ENCODE results near the gene PALM2AKAP2.

DNA sequence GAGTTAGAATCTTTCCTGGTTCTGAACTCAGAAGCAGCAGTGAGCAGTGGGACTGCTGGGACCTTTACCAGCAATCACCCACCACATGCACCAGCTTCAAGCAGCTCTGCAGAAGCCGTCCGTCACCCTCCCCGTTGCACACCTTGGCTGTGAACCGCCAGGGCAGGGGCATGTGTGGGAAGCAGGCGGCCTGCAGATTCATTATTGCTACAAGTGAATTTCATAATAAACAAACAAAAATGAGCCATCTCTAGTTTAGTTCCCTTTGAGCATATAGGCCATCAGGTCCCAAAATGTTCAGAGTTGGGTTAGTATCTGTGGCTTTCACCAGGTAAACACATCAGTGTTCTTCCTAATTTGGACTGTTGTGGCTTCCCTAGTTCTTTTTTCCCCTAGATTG is 17.5 kb downstream of the PALM2AKAP2 start:
- no peak for TF ChIP-seq POLR2A (IDR thresholded peaks at IDR 0.05)
- TF ChIP-seq, protein P1, sequence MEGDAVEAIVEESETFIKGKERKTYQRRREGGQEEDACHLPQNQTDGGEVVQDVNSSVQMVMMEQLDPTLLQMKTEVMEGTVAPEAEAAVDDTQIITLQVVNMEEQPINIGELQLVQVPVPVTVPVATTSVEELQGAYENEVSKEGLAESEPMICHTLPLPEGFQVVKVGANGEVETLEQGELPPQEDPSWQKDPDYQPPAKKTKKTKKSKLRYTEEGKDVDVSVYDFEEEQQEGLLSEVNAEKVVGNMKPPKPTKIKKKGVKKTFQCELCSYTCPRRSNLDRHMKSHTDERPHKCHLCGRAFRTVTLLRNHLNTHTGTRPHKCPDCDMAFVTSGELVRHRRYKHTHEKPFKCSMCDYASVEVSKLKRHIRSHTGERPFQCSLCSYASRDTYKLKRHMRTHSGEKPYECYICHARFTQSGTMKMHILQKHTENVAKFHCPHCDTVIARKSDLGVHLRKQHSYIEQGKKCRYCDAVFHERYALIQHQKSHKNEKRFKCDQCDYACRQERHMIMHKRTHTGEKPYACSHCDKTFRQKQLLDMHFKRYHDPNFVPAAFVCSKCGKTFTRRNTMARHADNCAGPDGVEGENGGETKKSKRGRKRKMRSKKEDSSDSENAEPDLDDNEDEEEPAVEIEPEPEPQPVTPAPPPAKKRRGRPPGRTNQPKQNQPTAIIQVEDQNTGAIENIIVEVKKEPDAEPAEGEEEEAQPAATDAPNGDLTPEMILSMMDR (IDR thresholded peaks at IDR 0.05): no peak

Data from heart left ventricle (tissue), 13 donors.